ENCODE results near the gene ARHGAP5. TPM values are rescaled to one million over a fixed set of nuclear protein-coding genes. Genes with fewer than 3 reads are reported as not detected.

ARHGAP5 gene
- total RNA-seq, 1 donor, result 88.7 TPM

DNA sequence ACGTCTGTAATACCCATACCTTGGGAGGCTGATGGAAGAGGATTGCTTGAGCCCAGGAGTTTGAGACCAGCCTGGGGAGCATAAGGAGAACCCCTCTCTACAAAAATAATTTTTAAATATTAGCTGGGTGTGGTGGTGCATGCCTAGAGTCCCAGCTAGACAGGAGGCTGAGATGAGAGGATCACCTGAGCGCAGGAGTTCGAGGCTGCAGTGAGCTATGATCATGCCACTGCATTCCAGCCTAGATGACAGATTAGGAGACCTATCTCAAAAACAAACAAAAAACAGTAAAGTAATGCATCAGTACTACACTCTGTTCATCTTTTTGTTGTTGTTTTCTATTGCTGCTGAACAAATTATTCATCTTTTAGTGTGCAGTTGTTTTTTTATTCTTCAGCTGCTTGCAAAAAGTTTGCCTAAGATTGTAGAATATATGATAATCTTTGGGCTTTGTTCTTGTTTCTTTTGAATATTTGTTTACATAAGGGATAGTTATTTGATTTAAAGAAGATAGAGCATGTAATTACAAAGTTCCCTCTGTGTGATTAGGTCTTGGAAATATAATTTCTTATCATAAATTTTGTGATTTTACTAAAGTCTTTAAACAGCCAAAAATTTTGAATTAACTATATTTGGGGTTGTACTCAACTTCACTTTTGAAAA is 8.2 kb downstream of the ARHGAP5 start:
- H3K27ac ChIP-seq (ENCODE audit: low read depth, low read length), result no peak overlapping the region
- H3K36me3 ChIP-seq (ENCODE audit: insufficient read depth, low read length), result no peaks in the 10 kb centered on the region
- no peak overlapping the region for H2AFZ ChIP-seq (ENCODE audit: low read length)
- H3K4me3 ChIP-seq (ENCODE audit: insufficient read depth, low read length), result no peak overlapping the region
- no peaks in the 10 kb centered on the region for H3K27me3 ChIP-seq (ENCODE audit: insufficient read depth, low read length)
- H3K79me2 ChIP-seq (ENCODE audit: insufficient read depth, low read length), result peaks cover 94% of the 10 kb centered on the region
- no peak for DNase-seq (ENCODE audit: insufficient read length, low spot score, missing footprints)
- no peak overlapping the region for H3K4me2 ChIP-seq (ENCODE audit: insufficient read depth, low read length)
- H3K9me3 ChIP-seq (ENCODE audit: low read depth, low read length), result no peaks in the 10 kb centered on the region
- H4K20me1 ChIP-seq (ENCODE audit: insufficient read depth, low read length), result peaks cover 65% of the 10 kb centered on the region
- H3K4me1 ChIP-seq (ENCODE audit: insufficient read depth, low read length), result peaks cover 4% of the 10 kb centered on the region
- TF ChIP-seq, protein P1, sequence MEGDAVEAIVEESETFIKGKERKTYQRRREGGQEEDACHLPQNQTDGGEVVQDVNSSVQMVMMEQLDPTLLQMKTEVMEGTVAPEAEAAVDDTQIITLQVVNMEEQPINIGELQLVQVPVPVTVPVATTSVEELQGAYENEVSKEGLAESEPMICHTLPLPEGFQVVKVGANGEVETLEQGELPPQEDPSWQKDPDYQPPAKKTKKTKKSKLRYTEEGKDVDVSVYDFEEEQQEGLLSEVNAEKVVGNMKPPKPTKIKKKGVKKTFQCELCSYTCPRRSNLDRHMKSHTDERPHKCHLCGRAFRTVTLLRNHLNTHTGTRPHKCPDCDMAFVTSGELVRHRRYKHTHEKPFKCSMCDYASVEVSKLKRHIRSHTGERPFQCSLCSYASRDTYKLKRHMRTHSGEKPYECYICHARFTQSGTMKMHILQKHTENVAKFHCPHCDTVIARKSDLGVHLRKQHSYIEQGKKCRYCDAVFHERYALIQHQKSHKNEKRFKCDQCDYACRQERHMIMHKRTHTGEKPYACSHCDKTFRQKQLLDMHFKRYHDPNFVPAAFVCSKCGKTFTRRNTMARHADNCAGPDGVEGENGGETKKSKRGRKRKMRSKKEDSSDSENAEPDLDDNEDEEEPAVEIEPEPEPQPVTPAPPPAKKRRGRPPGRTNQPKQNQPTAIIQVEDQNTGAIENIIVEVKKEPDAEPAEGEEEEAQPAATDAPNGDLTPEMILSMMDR (IDR thresholded peaks at IDR 0.05; ENCODE audit: extremely low read depth, low read depth, low read length), result no peak

- H3K9me3 ChIP-seq (ENCODE audit: low read depth, low read length), result no peaks in the 10 kb centered on the region
- H3K4me1 ChIP-seq (ENCODE audit: insufficient read depth, low read length), result no peaks in the 10 kb centered on the region
- H2AFZ ChIP-seq (ENCODE audit: low read length), result no peak overlapping the region
- no peaks in the 10 kb centered on the region for H3K27me3 ChIP-seq (ENCODE audit: insufficient read depth, low read length)
- H4K20me1 ChIP-seq (ENCODE audit: insufficient read depth, low read length), result peaks cover 61% of the 10 kb centered on the region
- H3K79me2 ChIP-seq (ENCODE audit: insufficient read depth, low read length), result peaks cover 91% of the 10 kb centered on the region
- DNase-seq (ENCODE audit: insufficient read length, low spot score, missing footprints), result no peak
- H3K4me3 ChIP-seq (ENCODE audit: insufficient read depth, low read length), result no peak overlapping the region
- H3K27ac ChIP-seq (ENCODE audit: low read depth, low read length), result no peak overlapping the region
- H3K36me3 ChIP-seq (ENCODE audit: insufficient read depth, low read length), result peaks cover 4% of the 10 kb centered on the region
- no peak overlapping the region for H3K4me2 ChIP-seq (ENCODE audit: insufficient read depth, low read length)
- TF ChIP-seq, protein P1 (IDR thresholded peaks at IDR 0.05; ENCODE audit: extremely low read depth, low read depth, low read length), result no peak
Observed at GRCh38 chr14:32085845-32086383, 8.8 kb downstream of the ARHGAP5 start.

- TF ChIP-seq, protein P1 (IDR thresholded peaks at IDR 0.05; ENCODE audit: extremely low read depth, low read depth, low read length), result no peak
- DNase-seq (ENCODE audit: insufficient read length, low spot score, missing footprints), result no peak
- H3K27me3 ChIP-seq (ENCODE audit: insufficient read depth, low read length), result no peaks in the 10 kb centered on the region
- H4K20me1 ChIP-seq (ENCODE audit: insufficient read depth, low read length), result peaks cover 47% of the 10 kb centered on the region
- peaks cover 13% of the 10 kb centered on the region for H3K36me3 ChIP-seq (ENCODE audit: insufficient read depth, low read length)
- no peak overlapping the region for H3K4me3 ChIP-seq (ENCODE audit: insufficient read depth, low read length)
- no peak overlapping the region for H3K4me2 ChIP-seq (ENCODE audit: insufficient read depth, low read length)
- no peak overlapping the region for H3K27ac ChIP-seq (ENCODE audit: low read depth, low read length)
- H3K9me3 ChIP-seq (ENCODE audit: low read depth, low read length), result no peaks in the 10 kb centered on the region
- H3K4me1 ChIP-seq (ENCODE audit: insufficient read depth, low read length), result no peaks in the 10 kb centered on the region
- H2AFZ ChIP-seq (ENCODE audit: low read length), result no peak overlapping the region
- H3K79me2 ChIP-seq (ENCODE audit: insufficient read depth, low read length), result peaks cover 80% of the 10 kb centered on the region
Observed at GRCh38 chr14:32087173-32087861, 10.2 kb downstream of the ARHGAP5 start.

- Histone ChIP-seq H3K27me3 (ENCODE audit: insufficient read depth, low read length) (no peaks in the 10 kb centered on the region), H3K9me3 (ENCODE audit: low read depth, low read length) (no peaks in the 10 kb centered on the region), H2AFZ (ENCODE audit: low read length) (no peak overlapping the region), H4K20me1 (ENCODE audit: insufficient read depth, low read length) (peaks cover 43% of the 10 kb centered on the region), H3K4me1 (ENCODE audit: insufficient read depth, low read length) (no peaks in the 10 kb centered on the region), H3K36me3 (ENCODE audit: insufficient read depth, low read length) (peaks cover 19% of the 10 kb centered on the region), H3K4me3 (ENCODE audit: insufficient read depth, low read length) (no peak overlapping the region), H3K4me2 (ENCODE audit: insufficient read depth, low read length) (no peak overlapping the region), H3K79me2 (ENCODE audit: insufficient read depth, low read length) (peaks cover 74% of the 10 kb centered on the region), H3K27ac (ENCODE audit: low read depth, low read length) (no peak overlapping the region)
- TF ChIP-seq, protein P1 (IDR thresholded peaks at IDR 0.05; ENCODE audit: extremely low read depth, low read depth, low read length), result no peak
- DNase-seq (ENCODE audit: insufficient read length, low spot score, missing footprints), result no peak
Observed at GRCh38 chr14:32087907-32088306, 10.8 kb downstream of the ARHGAP5 start.

Data from osteoblast (primary cell).